ENCODE data around the gene MB21D2.

Gene MB21D2

GRCh38 chr3:192833177-192833890 lies 84.3 kb downstream of the MB21D2 start:
- DNase-seq (ENCODE audit: low read depth in 2 of 2): no peak

- no peak for DNase-seq (ENCODE audit: low read depth in 2 of 2)
These were observed 85.8 kb downstream of the MB21D2 start for GRCh38 chr3:192831801-192832347.

- no peak for DNase-seq (ENCODE audit: low read depth in 2 of 2)
These were observed 86.5 kb downstream of the MB21D2 start for GRCh38 chr3:192831111-192831644.

GRCh38 chr3:192830291-192831110 lies 87.2 kb downstream of the MB21D2 start:
- DNase-seq (ENCODE audit: low read depth in 2 of 2): no peak

- no peak for DNase-seq (ENCODE audit: low read depth in 2 of 2)
These were observed 89.6 kb downstream of the MB21D2 start for GRCh38 chr3:192827863-192828594.

- DNase-seq (ENCODE audit: low read depth in 2 of 2): no peak
These were observed 90.4 kb downstream of the MB21D2 start for GRCh38 chr3:192827208-192827607.

GRCh38 chr3:192826214-192827006 lies 91.2 kb downstream of the MB21D2 start:
- DNase-seq (ENCODE audit: low read depth in 2 of 2): no peak

GRCh38 chr3:192825657-192826200 lies 91.9 kb downstream of the MB21D2 start:
- no peak for DNase-seq (ENCODE audit: low read depth in 2 of 2)

GRCh38 chr3:192825216-192825615 lies 92.4 kb downstream of the MB21D2 start:
- DNase-seq (ENCODE audit: low read depth in 2 of 2): no peak

- no peak for DNase-seq (ENCODE audit: low read depth in 2 of 2)
These were observed 93.3 kb downstream of the MB21D2 start for GRCh38 chr3:192824313-192824712.

- no peak for DNase-seq (ENCODE audit: low read depth in 2 of 2)
These were observed 96.5 kb downstream of the MB21D2 start for GRCh38 chr3:192821161-192821560.

GRCh38 chr3:192820161-192820560 lies 97.5 kb downstream of the MB21D2 start:
- DNase-seq (ENCODE audit: low read depth in 2 of 2): no peak

- peak in 1 of 2 donors; percentile 4 for DNase-seq (ENCODE audit: low read depth in 2 of 2)
These were observed 98.6 kb downstream of the MB21D2 start for GRCh38 chr3:192819001-192819569.

GRCh38 chr3:192818126-192818525 lies 99.5 kb downstream of the MB21D2 start:
- no peak for DNase-seq (ENCODE audit: low read depth in 2 of 2)

GRCh38 chr3:192817506-192817905 lies 100.2 kb downstream of the MB21D2 start:
- no peak for DNase-seq (ENCODE audit: low read depth in 2 of 2)

GRCh38 chr3:192817053-192817452 lies 100.6 kb downstream of the MB21D2 start:
- no peak for DNase-seq (ENCODE audit: low read depth in 2 of 2)

- DNase-seq (ENCODE audit: low read depth in 2 of 2): no peak
These were observed 101.3 kb downstream of the MB21D2 start for GRCh38 chr3:192816351-192816750.

GRCh38 chr3:192812743-192813383 lies 104.8 kb downstream of the MB21D2 start:
- DNase-seq (ENCODE audit: low read depth in 2 of 2): no peak

GRCh38 chr3:192805711-192806110 lies 111.9 kb downstream of the MB21D2 start:
- DNase-seq (ENCODE audit: low read depth in 2 of 2): no peak

- no peak for DNase-seq (ENCODE audit: low read depth in 2 of 2)
These were observed 113.2 kb downstream of the MB21D2 start for GRCh38 chr3:192804502-192804901.

Measured in activated CD8-positive, alpha-beta memory T cell treated with anti-CD3 and anti-CD28 coated beads for 4 hours (primary cell).